SU-DHL-6 (cell line): ENCODE results near the gene ALK.
"Not testable (repeated sequence)": the region's sequence is repeated elsewhere in the genome, so short reads cannot be mapped to it uniquely, and the experiment has no call there.

Source experiments
- H2AFZ ChIP-seq: fragments of 200-600 bp; sonication (generic); 2 replicates; pipeline ENCODE4 v1.6.1; 2014; ENCODE audit warnings: low read depth, mild to moderate bottlenecking, moderate library complexity, mixed read lengths, antibody characterized with exemption, low read length; ENCODE audit not compliant: severe bottlenecking
- H3F3A ChIP-seq: fragments of 200-600 bp; shearing (Covaris generic); 2 replicates; pipeline ENCODE4 v1.6.0; 2016; ENCODE audit warnings: antibody characterized with exemption, mild to moderate bottlenecking; ENCODE audit not compliant: insufficient read depth
- H3K27ac ChIP-seq: fragments of 200-600 bp; sonication (generic); 2 replicates; pipeline ENCODE4 v1.5.1; 2016; ENCODE audit warnings: low read depth, mild to moderate bottlenecking, low read length, moderate library complexity, mixed read lengths
- H3K27me3 ChIP-seq: fragments of 200-600 bp; sonication (generic), shearing (Covaris generic); 2 replicates; pipeline ENCODE4 v1.6.0; 2014; ENCODE audit warnings: mild to moderate bottlenecking, low read length
- H3K36me3 ChIP-seq: fragments of 200-600 bp; sonication (generic); 2 replicates; pipeline ENCODE4 v1.6.1; 2014; ENCODE audit warnings: mild to moderate bottlenecking, low read length, mixed read lengths
- H3K4me2 ChIP-seq: fragments of 300-600, 200-600 bp; shearing (Covaris generic), sonication (generic); 2 replicates; pipeline ENCODE4 v1.6.0; 2014; ENCODE audit warnings: low read length, low read depth, mild to moderate bottlenecking; ENCODE audit not compliant: poor library complexity, severe bottlenecking
- H3K4me3 ChIP-seq: fragments of 200-600 bp; sonication (generic); 2 replicates; pipeline ENCODE4 v1.5.1; 2014; ENCODE audit warnings: antibody characterized with exemption, low read length, mild to moderate bottlenecking, mixed read lengths; ENCODE audit not compliant: insufficient read depth, poor library complexity, severe bottlenecking
- H3K79me2 ChIP-seq: fragments of 200-600 bp; sonication (generic); 2 replicates; pipeline ENCODE4 v1.6.1; 2014; ENCODE audit warnings: mild to moderate bottlenecking, low read length, moderate library complexity; ENCODE audit not compliant: insufficient read depth
- H3K9ac ChIP-seq: fragments of 200-600 bp; sonication (generic); 2 replicates; pipeline ENCODE4 v1.7.0; 2014; ENCODE audit warnings: mild to moderate bottlenecking, low read length
- H3K9me2 ChIP-seq: fragments of 200-600 bp; sonication (generic); replicated peaks from 2 replicates; pipeline ENCODE4 v1.6.1; 2014; ENCODE audit warnings: low read length; ENCODE audit not compliant: insufficient read depth
- H3K9me3 ChIP-seq: fragments of 200-600 bp; sonication (generic); 2 replicates; pipeline ENCODE4 v1.6.1; 2014; ENCODE audit warnings: low read length, mixed read lengths; ENCODE audit not compliant: insufficient read depth
- H4K20me1 ChIP-seq: fragments of 200-600 bp; sonication (generic); 2 replicates; pipeline ENCODE4 v1.6.1; 2014; ENCODE audit warnings: low read depth, mild to moderate bottlenecking, antibody characterized with exemption, low read length, moderate library complexity, mixed read lengths
- CTCF ChIP-seq: fragments of 200-600 bp; sonication (generic); IDR thresholded peaks from one replicate; pipeline ENCODE4 v1.5.1; 2017; ENCODE audit warnings: antibody characterized with exemption, mild to moderate bottlenecking, low read length, moderate library complexity; ENCODE audit not compliant: insufficient read depth, poor library complexity, severe bottlenecking
- EZH2phosphoT487 ChIP-seq: fragments of 200-600 bp; sonication (generic), shearing (Covaris generic); conservative IDR thresholded peaks from 2 replicates; pipeline ENCODE4 v1.6.1; 2018; ENCODE audit warnings: mild to moderate bottlenecking, antibody characterized with exemption, low read length, moderate library complexity, mixed read lengths

ALK gene

GRCh38 chr2:29751390-29751789, 170.0 kb downstream of the ALK start:
- Histone ChIP-seq H3F3A (no peaks in the 10 kb centered on the region), H3K9me3 (no peaks in the 10 kb centered on the region), H3K4me2 (no peak overlapping the region), H3K27ac (no peak overlapping the region), H3K36me3 (no peaks in the 10 kb centered on the region), H4K20me1 (no peaks in the 10 kb centered on the region), H3K79me2 (no peaks in the 10 kb centered on the region), H3K4me3 (no peak overlapping the region), H3K27me3 (no peaks in the 10 kb centered on the region), H2AFZ (no peak overlapping the region), H3K9me2 (no peaks in the 10 kb centered on the region), H3K9ac (no peak overlapping the region)
- TF ChIP-seq CTCF (no peak), EZH2phosphoT487 (no peak)

GRCh38 chr2:29750463-29750862, 170.9 kb downstream of the ALK start:
- not testable (repeated sequence) for H3K9ac ChIP-seq, H3K9me2 ChIP-seq, H2AFZ ChIP-seq, H3K27me3 ChIP-seq, H3F3A ChIP-seq, H3K4me3 ChIP-seq, H3K36me3 ChIP-seq, H3K79me2 ChIP-seq, H3K9me3 ChIP-seq, H3K4me2 ChIP-seq, H4K20me1 ChIP-seq, H3K27ac ChIP-seq

DNA sequence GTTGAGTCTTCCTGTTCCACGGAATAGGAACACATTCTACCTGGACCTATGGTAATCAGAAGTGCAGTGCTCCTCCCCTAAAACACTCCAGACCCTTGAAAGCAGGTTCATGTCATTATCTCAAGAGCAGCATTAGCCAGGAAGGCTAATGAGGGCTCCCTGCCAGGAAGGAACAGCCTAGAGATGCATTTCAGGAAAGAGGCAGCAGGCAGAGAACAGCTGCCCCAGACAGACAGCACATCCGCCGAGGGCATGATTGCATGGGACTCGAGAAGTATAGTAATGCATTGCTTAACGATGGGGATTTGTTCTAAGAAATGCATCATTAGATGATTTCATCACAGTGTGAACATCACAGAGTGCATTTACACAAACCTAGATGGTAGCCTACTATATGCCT, 171.5 kb downstream of the ALK start:
- Histone ChIP-seq H2AFZ (no peak overlapping the region), H3K79me2 (no peaks in the 10 kb centered on the region), H3K27me3 (no peaks in the 10 kb centered on the region), H4K20me1 (no peaks in the 10 kb centered on the region), H3K9ac (no peak overlapping the region), H3F3A (no peaks in the 10 kb centered on the region), H3K9me2 (no peaks in the 10 kb centered on the region), H3K4me2 (no peak overlapping the region), H3K9me3 (no peaks in the 10 kb centered on the region), H3K36me3 (no peaks in the 10 kb centered on the region), H3K27ac (no peak overlapping the region), H3K4me3 (no peak overlapping the region)
- TF ChIP-seq EZH2phosphoT487 = no peak
- TF ChIP-seq CTCF = no peak

DNA sequence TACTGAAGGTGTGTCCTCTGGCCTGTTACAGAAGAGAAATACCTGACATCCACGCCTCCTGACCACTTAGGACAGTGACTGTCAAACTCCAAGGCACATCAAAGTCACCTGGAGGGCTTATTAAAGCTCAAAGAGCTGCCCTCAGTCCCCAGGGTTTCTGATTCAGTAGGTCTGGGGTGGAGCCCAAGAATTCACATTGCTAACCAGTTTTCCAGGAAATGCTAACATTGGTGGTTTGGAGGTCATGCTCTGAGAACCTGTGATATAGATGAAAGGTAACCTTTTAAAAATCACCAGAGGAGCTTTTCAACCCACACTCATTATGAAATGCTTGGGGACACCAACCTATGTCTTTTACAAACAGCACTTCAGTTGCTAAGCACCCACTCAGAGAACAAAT, 172.3 kb downstream of the ALK start:
- no peaks in the 10 kb centered on the region for H3K9me2 ChIP-seq
- H3K27me3 ChIP-seq = no peaks in the 10 kb centered on the region
- H3K4me2 ChIP-seq = no peak overlapping the region
- H3K9me3 ChIP-seq = no peaks in the 10 kb centered on the region
- no peak overlapping the region for H3K9ac ChIP-seq
- no peak overlapping the region for H3K4me3 ChIP-seq
- no peaks in the 10 kb centered on the region for H3F3A ChIP-seq
- H3K36me3 ChIP-seq = no peaks in the 10 kb centered on the region
- H3K79me2 ChIP-seq = no peaks in the 10 kb centered on the region
- no peak for TF ChIP-seq EZH2phosphoT487
- no peak for TF ChIP-seq CTCF
- no peaks in the 10 kb centered on the region for H4K20me1 ChIP-seq
- H3K27ac ChIP-seq = no peak overlapping the region
- no peak overlapping the region for H2AFZ ChIP-seq
